ENCODE results near the gene DDX5. TPM values are rescaled to one million over a fixed set of nuclear protein-coding genes. Genes with fewer than 3 reads are reported as not detected.
"Not testable (repeated sequence)": the region's sequence is repeated elsewhere in the genome, so short reads cannot be mapped to it uniquely, and the experiment has no call there.

Gene DDX5
- total RNA-seq, 2 experiments from 2014 or later: 575 TPM

DNA sequence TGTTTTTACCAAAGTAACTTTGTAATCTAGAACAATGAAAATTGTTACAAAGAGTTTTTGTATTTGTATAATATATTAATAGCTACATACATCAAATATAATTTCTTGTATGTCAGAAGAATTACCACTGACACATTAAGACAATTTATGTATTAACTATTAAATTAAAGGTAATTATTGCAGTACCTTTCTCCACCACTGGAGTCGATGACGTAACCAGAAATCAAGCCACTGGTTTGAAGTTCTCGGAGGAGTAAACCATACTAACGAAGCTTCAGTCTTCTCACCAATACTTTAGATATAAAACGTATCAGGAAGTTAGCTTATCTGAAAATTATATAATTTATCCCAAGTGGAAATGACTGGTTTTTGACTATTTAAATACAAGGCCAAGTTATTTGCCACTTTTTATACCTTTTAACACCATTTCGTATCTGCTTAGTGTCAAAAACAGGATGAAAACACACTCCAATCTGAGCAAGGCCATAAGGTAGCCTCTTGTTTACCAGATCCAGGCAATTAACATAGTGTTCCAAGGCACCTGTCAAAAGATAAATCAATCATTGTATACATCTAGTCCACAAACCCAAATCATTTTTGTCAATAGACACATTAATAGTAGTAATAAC lies 13.5 kb downstream of the DDX5 start:
- Mint-ChIP-seq H3K4me1 (peaks cover 30% of the 10 kb centered on the region), H3K36me3 (ENCODE audit: low read depth) (peaks cover 44% of the 10 kb centered on the region), H3K4me3 (peak overlapping the region; percentile 15), H3K27ac (peak overlapping the region; percentile 51), H3K9me3 (ENCODE audit: low read depth) (no peaks in the 10 kb centered on the region), H3K27me3 (no peaks in the 10 kb centered on the region)
- ATAC-seq (no peak), DNase-seq (peak; percentile 24)
- ChIA-PET CTCF (interaction anchor here (0.7 to 5.7 kb wide), 28 partner anchors 8 to 165 kb away, joined by 3 to 145 read pairs (median 4); partner anchors contain the start of genes CEP95 and DDX5), POLR2A (interaction anchor here (0.6 to 1.4 kb wide), 3 partner anchors 13 to 77 kb away, joined by 4 to 9 read pairs (median 6); partner anchors contain the start of genes CEP95 and DDX5)
- intact Hi-C loops (cut with DNase I, micrococcal nuclease): loop anchor here (5.0 to 10.0 kb wide), 3 partner anchors 112 to 185 kb away; no protein-coding TSS in a partner anchor

DNA sequence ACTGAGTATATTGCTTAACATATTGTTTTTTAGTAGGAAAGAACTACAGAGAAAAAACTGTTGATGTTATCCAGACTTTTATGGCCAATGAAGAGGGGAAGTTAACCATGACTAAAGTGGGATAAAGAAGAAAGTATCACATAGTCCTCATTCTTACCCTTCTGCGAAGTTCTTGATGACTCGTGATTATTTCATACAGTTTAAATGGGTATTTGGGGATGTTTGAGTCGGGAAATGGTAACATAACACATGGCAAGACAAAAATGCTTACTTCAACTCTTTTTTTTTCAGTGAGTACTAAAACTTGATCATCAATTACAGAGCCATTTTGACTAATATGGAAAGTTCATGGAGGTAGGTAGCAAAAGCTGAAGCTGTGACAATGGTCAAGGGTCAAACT lies 14.1 kb downstream of the DDX5 start:
- ChIA-PET CTCF (interaction anchor here (0.9 to 5.7 kb wide), 25 partner anchors 7 to 163 kb away, joined by 3 to 145 read pairs (median 5); partner anchors contain the start of genes CEP95 and DDX5), POLR2A (interaction anchor here (0.6 to 1.4 kb wide), 2 partner anchors 13 to 78 kb away, joined by 4 to 6 read pairs; partner anchors contain the start of gene DDX5)
- DNase-seq: no peak
- Mint-ChIP-seq H3K36me3 (ENCODE audit: low read depth) (peaks cover 45% of the 10 kb centered on the region), H3K27me3 (no peaks in the 10 kb centered on the region), H3K4me3 (no peak overlapping the region), H3K27ac (no peak overlapping the region), H3K9me3 (ENCODE audit: low read depth) (no peaks in the 10 kb centered on the region), H3K4me1 (peaks cover 28% of the 10 kb centered on the region)
- intact Hi-C loops (cut with DNase I, micrococcal nuclease): loop anchor here (1.0 to 10.0 kb wide), 4 partner anchors 72 to 185 kb away; no protein-coding TSS in a partner anchor
- ATAC-seq: no peak

DNA sequence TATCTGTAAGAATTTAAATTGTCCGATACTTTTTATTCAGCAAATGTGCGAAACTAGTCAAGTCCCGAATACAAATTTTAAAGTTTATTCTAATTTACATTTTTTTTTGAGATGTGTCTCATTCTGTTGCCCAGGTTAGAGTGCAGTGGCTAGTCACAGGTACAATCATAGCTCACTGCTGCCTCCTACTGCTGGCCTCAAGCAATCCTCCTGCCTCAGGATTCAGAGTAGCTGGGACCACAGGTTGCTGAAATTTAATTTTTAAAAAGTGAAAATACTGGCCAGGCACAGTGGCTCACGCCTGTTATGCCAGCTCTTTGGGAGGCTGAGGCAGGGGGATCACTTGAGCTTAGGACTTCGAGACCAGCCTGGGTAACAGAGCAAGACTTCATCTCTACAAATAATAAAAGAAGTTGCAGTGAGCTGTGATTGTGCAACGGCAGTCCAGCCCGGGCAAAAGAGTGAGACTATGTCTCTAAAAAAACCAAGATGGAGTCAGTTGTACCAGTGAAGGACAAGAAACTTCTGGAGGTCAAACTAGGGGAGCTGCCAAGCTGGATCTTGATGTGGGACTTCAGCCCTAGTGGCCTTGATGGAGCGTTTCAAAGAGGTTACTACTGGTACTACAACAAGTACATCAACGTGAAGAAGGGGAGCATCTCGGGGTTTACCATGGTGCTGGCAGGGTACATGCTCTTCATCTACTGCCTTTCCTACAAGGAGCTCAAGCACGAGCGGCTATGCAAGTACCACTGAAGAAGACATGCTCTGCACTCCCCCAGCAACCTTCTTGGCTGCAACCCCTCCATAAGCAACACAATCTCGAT lies 14.8 kb downstream of the DDX5 start:
- Mint-ChIP-seq H3K9me3 (ENCODE audit: low read depth) (no peaks in the 10 kb centered on the region), H3K36me3 (ENCODE audit: low read depth) (peaks cover 46% of the 10 kb centered on the region), H3K27me3 (no peaks in the 10 kb centered on the region), H3K27ac (no peak overlapping the region), H3K4me3 (no peak overlapping the region), H3K4me1 (peaks cover 28% of the 10 kb centered on the region)
- DNase-seq: peak; percentile 78
- ChIA-PET CTCF (interaction anchor here (0.6 to 5.7 kb wide), 37 partner anchors 8 to 259 kb away, joined by 3 to 145 read pairs (median 4); partner anchors contain the start of genes CEP95 and DDX5), POLR2A (interaction anchor here (1.0 kb wide), 1 partner anchor 14 kb away, joined by 4 read pairs; no protein-coding TSS in a partner anchor)
- peak; percentile 84 for ATAC-seq
- intact Hi-C loops (cut with DNase I, micrococcal nuclease): loop anchor here (1.0 to 10.0 kb wide), 4 partner anchors 71 to 184 kb away; no protein-coding TSS in a partner anchor

- Mint-ChIP-seq H3K9me3 (ENCODE audit: low read depth) (no peaks in the 10 kb centered on the region), H3K4me3 (no peak overlapping the region), H3K4me1 (peaks cover 13% of the 10 kb centered on the region), H3K36me3 (ENCODE audit: low read depth) (peaks cover 50% of the 10 kb centered on the region), H3K27me3 (no peaks in the 10 kb centered on the region), H3K27ac (no peak overlapping the region)
- POLR2A ChIA-PET: no interaction called here
- intact Hi-C loops (cut with DNase I, micrococcal nuclease): no loop called here
- DNase-seq: no peak
- CTCF ChIA-PET: interaction anchor here (5.7 kb wide), 1 partner anchor 68 kb away, joined by 145 read pairs; no protein-coding TSS in a partner anchor
- no peak for ATAC-seq
Measured at GRCh38 chr17:64488301-64488700, 17.8 kb downstream of the DDX5 start.

DNA sequence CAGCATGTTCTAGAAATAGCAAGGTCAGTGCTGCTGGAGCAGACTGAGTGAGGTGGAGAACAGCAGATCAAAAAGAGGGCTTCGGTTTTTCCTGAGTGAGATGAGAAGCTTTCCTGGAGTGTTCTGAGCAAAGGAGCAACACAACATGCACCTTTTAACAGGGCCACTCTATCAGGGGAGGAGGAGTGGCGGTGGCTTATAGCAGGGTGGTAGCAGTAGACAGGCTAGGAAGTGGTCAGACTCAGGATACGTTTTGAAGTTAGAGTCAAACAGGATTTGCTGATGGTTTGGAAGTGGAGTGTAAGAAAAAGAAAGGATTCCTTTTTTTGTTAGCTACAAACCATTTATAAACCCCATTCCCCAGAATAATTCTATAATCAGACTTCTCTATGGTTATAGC lies 21.7 kb downstream of the DDX5 start:
- Mint-ChIP-seq H3K9me3 (ENCODE audit: low read depth) (no peaks in the 10 kb centered on the region), H3K36me3 (ENCODE audit: low read depth) (peaks cover 38% of the 10 kb centered on the region), H3K27ac (no peak overlapping the region), H3K27me3 (no peaks in the 10 kb centered on the region), H3K4me1 (peaks cover 4% of the 10 kb centered on the region), H3K4me3 (no peak overlapping the region)
- DNase-seq (no peak), ATAC-seq (no peak)
- CTCF ChIA-PET: interaction anchor here (0.9 to 2.2 kb wide), 3 partner anchors 8 to 64 kb away, joined by 3 to 7 read pairs (median 4); no protein-coding TSS in a partner anchor
- intact Hi-C loops (cut with DNase I, micrococcal nuclease): no loop called here
- POLR2A ChIA-PET: no interaction called here

GRCh38 chr17:64480951-64481350 lies 25.1 kb downstream of the DDX5 start:
- no peak for ATAC-seq
- intact Hi-C loops (cut with DNase I, micrococcal nuclease): no loop called here
- DNase-seq: no peak
- no peak overlapping the region for H3K4me3 Mint-ChIP-seq
- H3K36me3 Mint-ChIP-seq (ENCODE audit: low read depth): peaks cover 23% of the 10 kb centered on the region
- POLR2A ChIA-PET: no interaction called here
- H3K4me1 Mint-ChIP-seq: peaks cover 4% of the 10 kb centered on the region
- no peaks in the 10 kb centered on the region for H3K9me3 Mint-ChIP-seq (ENCODE audit: low read depth)
- CTCF ChIA-PET: interaction anchor here (7.0 to 7.6 kb wide), 2 partner anchors 10 to 60 kb away, joined by 47 to 58 read pairs; no protein-coding TSS in a partner anchor
- no peaks in the 10 kb centered on the region for H3K27me3 Mint-ChIP-seq
- no peak overlapping the region for H3K27ac Mint-ChIP-seq

- POLR2A ChIA-PET: interaction anchor here (1.5 kb wide), 1 partner anchor 27 kb away, joined by 4 read pairs; no protein-coding TSS in a partner anchor
- ATAC-seq: no peak
Measured at GRCh38 chr17:64477849-64478248, 28.2 kb downstream of the DDX5 start.

GRCh38 chr17:64472564-64472963 lies 33.5 kb downstream of the DDX5 start:
- Mint-ChIP-seq H3K4me1 (no peaks in the 10 kb centered on the region), H3K4me3 (no peak overlapping the region), H3K27me3 (no peaks in the 10 kb centered on the region), H3K36me3 (ENCODE audit: low read depth) (no peaks in the 10 kb centered on the region), H3K9me3 (ENCODE audit: low read depth) (no peaks in the 10 kb centered on the region), H3K27ac (no peak overlapping the region)
- POLR2A ChIA-PET: no interaction called here
- ATAC-seq (no peak), DNase-seq (no peak)
- CTCF ChIA-PET: interaction anchor here (1.5 kb wide), 1 partner anchor 51 kb away, joined by 3 read pairs; no protein-coding TSS in a partner anchor
- intact Hi-C loops (cut with DNase I, micrococcal nuclease): no loop called here

More at GRCh38 chr17:64477849-64478248, 28.2 kb downstream of the DDX5 start:
- DNase-seq: no peak
- H3K36me3 Mint-ChIP-seq (ENCODE audit: low read depth): peaks cover 9% of the 10 kb centered on the region
- H3K4me1 Mint-ChIP-seq: no peaks in the 10 kb centered on the region
- no peak overlapping the region for H3K27ac Mint-ChIP-seq
- no peaks in the 10 kb centered on the region for H3K9me3 Mint-ChIP-seq (ENCODE audit: low read depth)
- no peak overlapping the region for H3K4me3 Mint-ChIP-seq
- CTCF ChIA-PET: interaction anchor here (0.9 to 7.6 kb wide), 3 partner anchors 13 to 57 kb away, joined by 3 to 58 read pairs (median 47); partner anchors contain the start of gene POLG2
- intact Hi-C loops (cut with DNase I, micrococcal nuclease): loop anchor here in 1 of 2 experiments (5.0 kb wide), 1 partner anchor 161 kb away; no protein-coding TSS in a partner anchor
- H3K27me3 Mint-ChIP-seq: no peaks in the 10 kb centered on the region

DNA sequence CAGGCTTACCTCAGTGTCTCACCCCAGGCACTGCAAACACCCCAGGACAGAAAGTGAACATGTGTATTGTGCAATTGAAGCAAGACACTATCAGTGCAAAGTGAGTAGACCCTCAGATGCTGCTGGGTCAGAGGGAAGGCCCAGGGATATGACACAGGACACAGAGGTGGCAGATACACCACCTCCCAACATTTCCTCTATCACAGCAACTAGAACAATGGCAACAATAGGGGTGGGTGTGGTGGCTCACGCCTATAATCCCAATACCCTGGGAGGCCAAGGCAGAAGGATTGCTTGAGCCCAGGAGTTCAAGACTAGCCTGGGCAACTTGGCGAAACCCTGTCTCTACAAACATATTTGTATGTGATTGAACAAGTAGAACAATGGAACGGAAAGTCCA lies 34.6 kb downstream of the DDX5 start:
- H3K4me1 Mint-ChIP-seq: no peaks in the 10 kb centered on the region
- H3K27ac Mint-ChIP-seq: no peak overlapping the region
- ChIA-PET CTCF (interaction anchor here (1.5 kb wide), 1 partner anchor 50 kb away, joined by 3 read pairs; no protein-coding TSS in a partner anchor), POLR2A (interaction anchor here (0.5 kb wide), 1 partner anchor 16 kb away, joined by 6 read pairs; no protein-coding TSS in a partner anchor)
- DNase-seq (no peak), ATAC-seq (no peak)
- H3K9me3 Mint-ChIP-seq (ENCODE audit: low read depth): no peaks in the 10 kb centered on the region
- intact Hi-C loops (cut with DNase I, micrococcal nuclease): no loop called here
- no peak overlapping the region for H3K4me3 Mint-ChIP-seq
- no peaks in the 10 kb centered on the region for H3K36me3 Mint-ChIP-seq (ENCODE audit: low read depth)
- H3K27me3 Mint-ChIP-seq: no peaks in the 10 kb centered on the region

- DNase-seq (no peak), ATAC-seq (no peak)
- POLR2A ChIA-PET: interaction anchor here (0.5 kb wide), 1 partner anchor 16 kb away, joined by 6 read pairs; no protein-coding TSS in a partner anchor
- no peak overlapping the region for H3K4me3 Mint-ChIP-seq
- CTCF ChIA-PET: no interaction called here
- intact Hi-C loops (cut with DNase I, micrococcal nuclease): no loop called here
- no peaks in the 10 kb centered on the region for H3K4me1 Mint-ChIP-seq
- no peak overlapping the region for H3K27ac Mint-ChIP-seq
- no peaks in the 10 kb centered on the region for H3K27me3 Mint-ChIP-seq
- H3K36me3 Mint-ChIP-seq (ENCODE audit: low read depth): no peaks in the 10 kb centered on the region
- no peaks in the 10 kb centered on the region for H3K9me3 Mint-ChIP-seq (ENCODE audit: low read depth)
Measured at GRCh38 chr17:64470625-64471024, 35.5 kb downstream of the DDX5 start.

DNA sequence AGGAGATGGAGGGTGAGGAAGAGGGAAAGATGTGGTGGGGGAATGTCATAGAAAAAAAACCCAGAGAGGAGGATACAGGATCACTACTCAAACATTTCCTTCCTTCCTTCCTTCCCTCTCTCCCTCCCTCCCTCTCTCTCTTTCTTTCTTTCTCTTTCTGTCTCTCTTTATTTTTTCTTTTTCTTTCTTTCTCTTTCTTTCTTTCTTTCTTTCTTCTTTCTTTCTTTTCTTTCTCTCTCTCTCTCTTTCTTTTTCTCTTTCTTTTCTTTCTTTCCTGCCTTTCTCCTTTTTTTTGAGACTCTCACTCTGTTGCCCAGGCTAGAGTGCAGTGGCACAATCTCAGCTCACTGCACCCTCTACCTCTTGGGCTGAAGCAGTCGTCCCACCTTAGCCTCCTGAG lies 39.3 kb downstream of the DDX5 start:
- ATAC-seq; H3K27me3 Mint-ChIP-seq; H3K4me3 Mint-ChIP-seq; H3K36me3 Mint-ChIP-seq (ENCODE audit: low read depth); intact Hi-C loops (cut with DNase I, micrococcal nuclease); H3K27ac Mint-ChIP-seq; H3K9me3 Mint-ChIP-seq (ENCODE audit: low read depth); H3K4me1 Mint-ChIP-seq; DNase-seq: not testable (repeated sequence)
- CTCF ChIA-PET: interaction anchor here (0.6 to 1.3 kb wide), 3 partner anchors 10 to 72 kb away, joined by 3 to 4 read pairs (median 4); no protein-coding TSS in a partner anchor
- POLR2A ChIA-PET: interaction anchor here (0.5 to 0.7 kb wide), 3 partner anchors 60 to 122 kb away, joined by 3 read pairs; no protein-coding TSS in a partner anchor
